GM12878 (cell line): ENCODE data around the gene BNC2. TPM values are rescaled to one million over a fixed set of nuclear protein-coding genes. Genes with fewer than 3 reads are reported as not detected.

ENCODE experiments used
- ATAC-seq: fragments of 200-7000 bp; cut with Tn5 transposase; 3 replicates; pipeline ENCODE4 v1.9.1; 2020; ENCODE audit warnings: mild to moderate bottlenecking, moderate library complexity
- BruUV-seq: library from RNA; stranded (reverse); fragments of 400-500 nt; replicated peaks from 2 replicates; lab custom pipeline; 2021; lab: Mats Ljungman, UMichigan
- CTCF ChIA-PET: fragments of 300-600 bp; sonication (Branson Sonifier 250); formaldehyde crosslinking; extraction: SDS; loops from one replicate; lab custom pipeline; 2021; ENCODE audit warnings: inconsistent platforms; lab: Yijun Ruan, JAX
- POLR2A ChIA-PET: fragments of 350-600 bp; formaldehyde crosslinking; extraction: SDS; loops from one replicate; lab custom pipeline; 2021; ENCODE audit warnings: inconsistent platforms; lab: Charles Lee
- RAD21 ChIA-PET: fragments of 300-600 bp; sonication (Branson Sonifier 250); formaldehyde crosslinking; loops from one replicate; lab custom pipeline; 2023; ENCODE audit warnings: antibody characterized with exemption; ENCODE audit not compliant: unreplicated experiment; lab: Charles Lee
- SMC1A ChIA-PET: fragments of 300-600 bp; sonication (Branson Sonifier 250); formaldehyde crosslinking; loops from one replicate; lab custom pipeline; 2023; ENCODE audit not compliant: unreplicated experiment, uncharacterized antibody; lab: Charles Lee
- DNase-seq: peaks from one replicate; pipeline ENCODE4 v3.0.0-alpha.2; 2011; ENCODE audit warnings: low read depth, low spot score
- FAIRE-seq: peaks from 3 replicates; lab custom pipeline; 2011; peaks lifted over from hg19 to GRCh38; lab: Jason Lieb, UNC
- H2AFZ ChIP-seq: 2 replicates; pipeline ENCODE4 v1.6.0; 2011; ENCODE audit warnings: low read depth, low read length, control low read depth; ENCODE audit not compliant: control insufficient read depth
- H3K27ac ChIP-seq: 2 replicates; pipeline ENCODE4 v1.5.1; 2011; ENCODE audit warnings: control low read depth; ENCODE audit not compliant: control insufficient read depth, insufficient read depth
- H3K27me3 ChIP-seq, 2 experiments: replicated peaks in 1 of 2; 2 replicates each; pipeline versions ENCODE4 v1.6.0 to v1.6.1; 2011; ENCODE audit warnings: low read length in 1 of 2; ENCODE audit not compliant: control insufficient read depth in 2 of 2, insufficient read depth in 2 of 2
- H3K36me3 ChIP-seq, 2 experiments: 2 replicates each; pipeline ENCODE4 v1.5.1; 2011; ENCODE audit warnings: low read length in 1 of 2; ENCODE audit not compliant: control insufficient read depth in 2 of 2, insufficient read depth in 2 of 2
- H3K4me1 ChIP-seq: 2 replicates; pipeline ENCODE4 v1.6.1; 2011; ENCODE audit warnings: mild to moderate bottlenecking, low read length, moderate library complexity, mixed read lengths; ENCODE audit not compliant: control insufficient read depth, insufficient read depth
- H3K4me2 ChIP-seq: 2 replicates; pipeline ENCODE4 v1.6.0; 2011; ENCODE audit warnings: control low read depth; ENCODE audit not compliant: control insufficient read depth, insufficient read depth
- H3K4me3 ChIP-seq: fragments of 200-600 bp; sonication (generic); 2 replicates; pipeline ENCODE4 v1.5.1; 2016
- H3K79me2 ChIP-seq: 2 replicates; pipeline ENCODE4 v1.6.0; 2011; ENCODE audit warnings: low read length; ENCODE audit not compliant: control insufficient read depth, insufficient read depth
- H3K9ac ChIP-seq: 2 replicates; pipeline ENCODE4 v1.8.0; 2011; ENCODE audit warnings: low read length, control low read depth, mixed read lengths; ENCODE audit not compliant: control insufficient read depth, insufficient read depth
- H3K9me3 ChIP-seq: replicated peaks from 3 replicates; pipeline ENCODE4 v1.5.1; 2011; ENCODE audit warnings: mild to moderate bottlenecking, low read length; ENCODE audit not compliant: control insufficient read depth, insufficient read depth
- H4K20me1 ChIP-seq: 2 replicates; pipeline ENCODE4 v1.6.0; 2011; ENCODE audit not compliant: control insufficient read depth, insufficient read depth
- CREB1 ChIP-seq: IDR thresholded peaks from 2 replicates; pipeline ENCODE4 v1.6.1; 2012; ENCODE audit warnings: low read depth, mild to moderate bottlenecking, inconsistent platforms
- CTCF ChIP-seq, 3 experiments: IDR thresholded peaks in 2 of 3; conservative IDR thresholded peaks in 1 of 3; 2 replicates each; pipeline ENCODE4 v1.5.1; 2011; ENCODE audit warnings: low read depth in 3 of 3, low read length in 3 of 3, mild to moderate bottlenecking in 3 of 3, control low read depth in 2 of 3, moderate library complexity in 2 of 3, inconsistent platforms in 1 of 3, mixed read lengths in 1 of 3; ENCODE audit not compliant: control insufficient read depth in 2 of 3, insufficient read depth in 1 of 3; ENCODE audit errors: extremely low read depth in 1 of 3
- EP300 ChIP-seq, 2 experiments: fragments of 150-350 bp in 1 of 2; IDR thresholded peaks; 2 replicates each; pipeline ENCODE4 v1.6.1; 2011 to 2012; ENCODE audit warnings: low read depth in 2 of 2, low read length in 2 of 2, borderline replicate concordance in 1 of 2, improper control_type of control experiment in 1 of 2, inconsistent platforms in 1 of 2; ENCODE audit not compliant: control insufficient read depth in 1 of 2
- JUNB ChIP-seq: IDR thresholded peaks from 2 replicates; pipeline ENCODE4 v1.6.1; 2016; ENCODE audit warnings: antibody characterized with exemption, mild to moderate bottlenecking
- KDM1A ChIP-seq: fragments of 200-600 bp; sonication (generic); IDR thresholded peaks from 2 replicates; pipeline ENCODE4 v1.6.1; 2016; ENCODE audit warnings: borderline replicate concordance
- MLLT1 ChIP-seq: fragments of 450-650 bp; IDR thresholded peaks from 2 replicates; pipeline ENCODE4 v1.6.1; 2016; ENCODE audit warnings: mild to moderate bottlenecking
- NFIC ChIP-seq: IDR thresholded peaks from 2 replicates; pipeline ENCODE4 v1.6.1; 2012; ENCODE audit warnings: low read depth, mild to moderate bottlenecking, inconsistent platforms, low read length, moderate library complexity
- ZBTB11 ChIP-seq: fragments of 450-650 bp; formaldehyde crosslinking; IDR thresholded peaks from 2 replicates; pipeline ENCODE4 v1.5.0; 2022; ENCODE audit warnings: mild to moderate bottlenecking, missing genetic modification characterization
- ZBTB40 ChIP-seq: fragments of 450-650 bp; IDR thresholded peaks from 2 replicates; pipeline ENCODE4 v1.6.1; 2016; ENCODE audit warnings: mild to moderate bottlenecking, moderate library complexity, borderline replicate concordance
- ZNF384 ChIP-seq: IDR thresholded peaks from 2 replicates; pipeline ENCODE4 v1.6.1; 2012; ENCODE audit warnings: low read depth, mild to moderate bottlenecking, low read length, improper control_type of control experiment, borderline replicate concordance
- WGBS: methylation state at CpG from one replicate; pipeline ENCODE4 v1.1.6; 2016; ENCODE audit warnings: low lambda C conversion rate; ENCODE audit not compliant: insufficient replicate concordance, insufficient coverage; ENCODE audit errors: missing lambda C conversion rate; 5-methylcytosine and 5-hydroxymethylcytosine counted together
- in situ Hi-C: fragments of 300-500 bp; cut with MboI; formaldehyde crosslinking; loops from 9 replicates; pipeline ENCODE4 v1.14.3; 2018; ENCODE audit warnings: mixed read lengths
- intact Hi-C: fragments of 100-400 bp; cut with micrococcal nuclease; formaldehyde crosslinking; loops from one replicate; pipeline ENCODE4 v1.14.2; 2022; ENCODE audit not compliant: unreplicated experiment
- polyA plus RNA-seq, 11 experiments: library from polyadenylated mRNA; depleted of rRNA in 4 of 11; unstranded in 6 of 11; stranded (reverse) in 5 of 11; fragments of >200 nt; fragmentation: Nextera tagmentation in 4 of 11; fragmentation: Illumina TruSeq in 1 of 11; extraction: Ambion mirVana in 4 of 11; extraction: Trizol in 1 of 11; gene quantifications; 1 replicate in 1 of 11; 2 replicates in 10 of 11; pipeline versions ENCODE4 v1.2.1 to v1.2.3, GENCODE V29; 2011 to 2016; ENCODE audit warnings: inconsistent platforms in 2 of 11, missing spikeins in 2 of 11, low read depth in 1 of 11
- total RNA-seq, 4 experiments: library from RNA; depleted of rRNA in 3 of 4; stranded (reverse); fragments of >200 nt in 3 of 4; fragmentation: Illumina TruSeq in 1 of 4; extraction: Trizol in 1 of 4; gene quantifications; 2 replicates each; pipeline versions ENCODE4 v1.2.1 to v1.2.3, GENCODE V29; 2013 to 2021

Gene BNC2
- total and polyA plus RNA-seq, 10 of the 15 experiments (the other 5 are each of a cell fraction or from before 2014, with no cell fraction given), result 0.05 to 14.5 (median 0.26) TPM

- Histone ChIP-seq H3K4me3 (no peak overlapping the region), H3K4me1 (no peaks in the 10 kb centered on the region), H3K9ac (no peak overlapping the region), H3K36me3 (no peaks in the 10 kb centered on the region), H4K20me1 (no peaks in the 10 kb centered on the region), H2AFZ (no peak overlapping the region), H3K27me3 (no peaks in the 10 kb centered on the region), H3K79me2 (no peaks in the 10 kb centered on the region), H3K9me3 (no peaks in the 10 kb centered on the region), H3K27ac (no peak overlapping the region), H3K4me2 (no peak overlapping the region)
- in situ Hi-C loops, result no loop called here
- BruUV-seq, result no TSS peak
- CTCF ChIA-PET, result interaction anchor here (1.3 to 1.9 kb wide), 3 partner anchors 10 to 27 kb away, joined by 3 to 6 read pairs (median 3); no protein-coding TSS in a partner anchor
- intact Hi-C loops, result no loop called here
- ATAC-seq (peak; percentile 63), DNase-seq (peak; percentile 25), FAIRE-seq (peak; percentile 61)
- 32% methylated on average over 1 of the region's 1 CpG for WGBS
- RAD21 ChIA-PET, result interaction anchor here (1.2 to 2.1 kb wide), 4 partner anchors 15 to 83 kb away, joined by 3 to 8 read pairs (median 4); no protein-coding TSS in a partner anchor
- POLR2A ChIA-PET, result interaction anchor here (0.6 to 1.1 kb wide), 2 partner anchors 18 to 181 kb away, joined by 3 read pairs; no protein-coding TSS in a partner anchor
- SMC1A ChIA-PET, result interaction anchor here (0.8 to 3.2 kb wide), 17 partner anchors 9 to 240 kb away, joined by 3 to 16 read pairs (median 4); no protein-coding TSS in a partner anchor
- TF ChIP-seq KDM1A (no peak), ZBTB40 (no peak), ZBTB11 (CRISPR knock-in tag) (no peak), JUNB (no peak), MLLT1 (no peak), EP300 (IDR thresholded peaks at IDR 0.05; ENCODE audit: borderline replicate concordance in 1 of 2, control insufficient read depth in 1 of 2, low read depth in 2 of 2, low read length in 2 of 2) (peak; percentile 21 to 48; a peak in 1 of 4 replicates), NFIC (no peak; the same call in 1 of the 2 replicates), CTCF (IDR thresholded peaks at IDR 0.05 in 2 of 3, conservative IDR thresholded peaks at IDR 0.05 in 1 of 3; ENCODE audit: control insufficient read depth in 2 of 3, extremely low read depth in 1 of 3, insufficient read depth in 1 of 3, low read depth in 3 of 3, low read length in 3 of 3) (no peak), ZNF384 (peak; percentile 36; the same call in 1 of the 2 replicates), CREB1 (no peak)
These were observed 328.2 kb downstream of the BNC2 start for GRCh38 chr9:16542290-16542689.
